HL-60 (cell line): ENCODE measurements around the gene UBE2V1.

ENCODE experiments used
- DNase-seq, 2 experiments: peaks; one replicate each; pipeline ENCODE4 v3.0.0-alpha.2; 2010 to 2020; ENCODE audit warnings: low read depth in 1 of 2, low spot score in 1 of 2
- H3K27ac ChIP-seq: fragments of 250-450 bp; sonication (Bioruptor Pico); replicated peaks from 2 replicates; pipeline ENCODE4 v1.5.1; 2020; ENCODE audit warnings: mild to moderate bottlenecking, moderate library complexity
- H3K27me3 ChIP-seq: fragments of 250-450 bp; sonication (Bioruptor Pico); 2 replicates; pipeline ENCODE4 v1.5.1; 2021; ENCODE audit warnings: mild to moderate bottlenecking, moderate library complexity; ENCODE audit not compliant: insufficient read depth, poor library complexity, severe bottlenecking
- H3K4me3 ChIP-seq: replicated peaks from 2 replicates; pipeline ENCODE4 v1.5.1; 2011; ENCODE audit warnings: mild to moderate bottlenecking, control low read depth, low read length; ENCODE audit not compliant: insufficient read depth
- GABPA ChIP-seq: IDR thresholded peaks from 2 replicates; pipeline ENCODE4 v1.6.1; 2012; ENCODE audit warnings: low read depth
- POLR2AphosphoS5 ChIP-seq: IDR thresholded peaks from 2 replicates; pipeline ENCODE4 v1.6.1; 2012; ENCODE audit warnings: low read depth
- SPI1 ChIP-seq: IDR thresholded peaks from 2 replicates; pipeline ENCODE4 v1.6.1; 2012; ENCODE audit warnings: low read depth, mild to moderate bottlenecking, borderline replicate concordance
- TF ChIP-seq, protein P1 (sequence below): IDR thresholded peaks from 2 replicates; pipeline ENCODE4 v1.6.1; 2012; ENCODE audit warnings: low read depth; ENCODE audit not compliant: insufficient replicate concordance
- TF ChIP-seq, protein P2 (sequence below): IDR thresholded peaks from one replicate; pipeline ENCODE4 v1.5.1; 2011; ENCODE audit warnings: low read length, control low read depth, inconsistent platforms; ENCODE audit not compliant: insufficient read depth

Gene UBE2V1

DNA sequence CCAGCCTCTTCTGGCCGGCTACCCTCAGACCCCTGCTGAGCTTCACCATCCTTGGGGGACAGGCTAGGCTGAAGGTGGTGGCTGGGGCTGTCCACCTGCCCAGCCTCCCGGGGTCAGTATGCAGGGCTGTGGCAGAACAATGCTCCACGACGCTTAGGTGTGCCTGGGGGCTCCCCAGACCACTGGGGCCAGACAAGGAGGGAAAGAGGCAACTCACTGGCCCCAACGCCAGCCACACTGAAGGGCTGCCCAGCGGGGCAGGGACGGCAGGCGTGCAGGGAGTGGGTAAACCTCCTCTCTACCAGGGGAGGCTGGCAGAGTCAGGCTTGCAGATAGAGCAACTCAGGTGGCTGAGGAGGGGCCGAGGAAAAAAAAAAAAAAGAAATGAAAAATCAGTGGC, 11.5 kb upstream of the UBE2V1 start:
- Histone ChIP-seq H3K27ac (no peak overlapping the region), H3K27me3 (no peaks in the 10 kb centered on the region), H3K4me3 (no peak overlapping the region)
- no peak for TF ChIP-seq GABPA
- TF ChIP-seq, protein P1, sequence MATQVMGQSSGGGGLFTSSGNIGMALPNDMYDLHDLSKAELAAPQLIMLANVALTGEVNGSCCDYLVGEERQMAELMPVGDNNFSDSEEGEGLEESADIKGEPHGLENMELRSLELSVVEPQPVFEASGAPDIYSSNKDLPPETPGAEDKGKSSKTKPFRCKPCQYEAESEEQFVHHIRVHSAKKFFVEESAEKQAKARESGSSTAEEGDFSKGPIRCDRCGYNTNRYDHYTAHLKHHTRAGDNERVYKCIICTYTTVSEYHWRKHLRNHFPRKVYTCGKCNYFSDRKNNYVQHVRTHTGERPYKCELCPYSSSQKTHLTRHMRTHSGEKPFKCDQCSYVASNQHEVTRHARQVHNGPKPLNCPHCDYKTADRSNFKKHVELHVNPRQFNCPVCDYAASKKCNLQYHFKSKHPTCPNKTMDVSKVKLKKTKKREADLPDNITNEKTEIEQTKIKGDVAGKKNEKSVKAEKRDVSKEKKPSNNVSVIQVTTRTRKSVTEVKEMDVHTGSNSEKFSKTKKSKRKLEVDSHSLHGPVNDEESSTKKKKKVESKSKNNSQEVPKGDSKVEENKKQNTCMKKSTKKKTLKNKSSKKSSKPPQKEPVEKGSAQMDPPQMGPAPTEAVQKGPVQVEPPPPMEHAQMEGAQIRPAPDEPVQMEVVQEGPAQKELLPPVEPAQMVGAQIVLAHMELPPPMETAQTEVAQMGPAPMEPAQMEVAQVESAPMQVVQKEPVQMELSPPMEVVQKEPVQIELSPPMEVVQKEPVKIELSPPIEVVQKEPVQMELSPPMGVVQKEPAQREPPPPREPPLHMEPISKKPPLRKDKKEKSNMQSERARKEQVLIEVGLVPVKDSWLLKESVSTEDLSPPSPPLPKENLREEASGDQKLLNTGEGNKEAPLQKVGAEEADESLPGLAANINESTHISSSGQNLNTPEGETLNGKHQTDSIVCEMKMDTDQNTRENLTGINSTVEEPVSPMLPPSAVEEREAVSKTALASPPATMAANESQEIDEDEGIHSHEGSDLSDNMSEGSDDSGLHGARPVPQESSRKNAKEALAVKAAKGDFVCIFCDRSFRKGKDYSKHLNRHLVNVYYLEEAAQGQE, result no peak
- TF ChIP-seq SPI1, result no peak
- TF ChIP-seq, protein P2, sequence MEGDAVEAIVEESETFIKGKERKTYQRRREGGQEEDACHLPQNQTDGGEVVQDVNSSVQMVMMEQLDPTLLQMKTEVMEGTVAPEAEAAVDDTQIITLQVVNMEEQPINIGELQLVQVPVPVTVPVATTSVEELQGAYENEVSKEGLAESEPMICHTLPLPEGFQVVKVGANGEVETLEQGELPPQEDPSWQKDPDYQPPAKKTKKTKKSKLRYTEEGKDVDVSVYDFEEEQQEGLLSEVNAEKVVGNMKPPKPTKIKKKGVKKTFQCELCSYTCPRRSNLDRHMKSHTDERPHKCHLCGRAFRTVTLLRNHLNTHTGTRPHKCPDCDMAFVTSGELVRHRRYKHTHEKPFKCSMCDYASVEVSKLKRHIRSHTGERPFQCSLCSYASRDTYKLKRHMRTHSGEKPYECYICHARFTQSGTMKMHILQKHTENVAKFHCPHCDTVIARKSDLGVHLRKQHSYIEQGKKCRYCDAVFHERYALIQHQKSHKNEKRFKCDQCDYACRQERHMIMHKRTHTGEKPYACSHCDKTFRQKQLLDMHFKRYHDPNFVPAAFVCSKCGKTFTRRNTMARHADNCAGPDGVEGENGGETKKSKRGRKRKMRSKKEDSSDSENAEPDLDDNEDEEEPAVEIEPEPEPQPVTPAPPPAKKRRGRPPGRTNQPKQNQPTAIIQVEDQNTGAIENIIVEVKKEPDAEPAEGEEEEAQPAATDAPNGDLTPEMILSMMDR, result no peak
- TF ChIP-seq POLR2AphosphoS5, result no peak
- DNase-seq, result no peak

DNA sequence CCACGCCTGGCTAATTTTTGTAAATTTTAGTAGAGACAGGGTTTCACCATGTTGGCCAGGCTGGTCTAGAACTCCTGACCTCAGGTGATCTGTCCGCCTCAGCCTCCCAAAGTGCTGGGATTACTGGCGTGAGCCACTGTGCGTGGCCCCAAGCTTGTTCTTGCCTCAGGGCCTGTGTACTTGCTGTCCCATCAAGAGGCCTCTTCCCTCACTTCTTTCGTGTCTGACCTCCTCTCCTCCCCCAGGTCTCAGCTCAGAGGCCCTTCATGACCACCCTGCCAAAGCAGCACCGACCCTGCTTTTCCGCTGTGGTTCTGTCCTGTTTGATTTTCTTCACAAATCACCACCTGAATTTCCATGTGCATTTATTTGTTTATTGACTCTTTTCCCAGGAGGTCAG, 10.5 kb upstream of the UBE2V1 start:
- TF ChIP-seq, protein P1, result no peak
- TF ChIP-seq GABPA (no peak), POLR2AphosphoS5 (no peak), SPI1 (no peak)
- TF ChIP-seq, protein P2, result no peak
- H3K4me3 ChIP-seq, result no peak overlapping the region
- H3K27me3 ChIP-seq, result no peaks in the 10 kb centered on the region
- no peak overlapping the region for H3K27ac ChIP-seq
- DNase-seq, result no peak

DNA sequence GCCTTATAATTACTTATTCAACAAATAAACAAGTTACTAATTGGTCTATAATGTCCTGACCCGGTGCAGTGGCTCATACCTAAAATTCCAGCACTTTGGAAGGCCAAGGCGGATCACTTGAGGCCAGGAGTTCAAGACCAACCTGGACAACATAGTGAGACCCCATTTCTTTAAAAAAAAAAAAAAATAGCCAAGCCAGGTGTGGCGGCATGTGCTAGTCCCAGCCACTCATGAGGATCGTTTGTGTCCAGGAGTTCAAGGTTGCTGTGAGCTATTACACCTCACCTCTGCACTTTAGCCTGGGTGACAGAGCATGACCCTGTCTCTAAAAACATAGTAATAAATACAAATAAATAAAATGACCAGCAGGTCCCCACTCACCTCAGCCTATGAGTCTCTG, 9.8 kb upstream of the UBE2V1 start:
- no peak overlapping the region for H3K27ac ChIP-seq
- TF ChIP-seq, protein P2, result no peak
- TF ChIP-seq POLR2AphosphoS5 (no peak), GABPA (no peak), SPI1 (no peak)

DNA sequence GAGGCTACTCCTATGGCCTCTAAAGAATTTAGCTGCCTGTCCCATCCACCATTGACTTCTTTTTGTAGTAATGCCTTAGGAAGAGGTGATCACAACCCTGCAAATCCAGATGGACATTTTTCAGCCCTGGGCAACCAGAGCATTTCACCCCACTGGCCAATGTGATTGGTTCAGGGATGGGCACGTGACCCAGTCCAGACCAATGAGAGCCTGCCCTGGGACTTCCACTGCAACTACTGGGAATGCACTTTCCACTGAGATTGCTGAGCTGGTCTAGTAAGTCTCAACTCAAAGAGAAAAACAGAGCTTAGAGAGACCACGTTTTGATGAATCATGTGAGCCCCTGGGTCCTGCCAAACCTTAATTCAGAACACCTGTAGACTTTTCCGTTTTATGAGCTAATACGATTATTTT, 8.9 kb upstream of the UBE2V1 start:
- DNase-seq, result no peak
- TF ChIP-seq SPI1, result no peak
- TF ChIP-seq GABPA, result no peak
- TF ChIP-seq, protein P2, result no peak
- TF ChIP-seq, protein P1, result no peak
- no peak for TF ChIP-seq POLR2AphosphoS5
- no peak overlapping the region for H3K27ac ChIP-seq

More for the DNA sequence above, 9.8 kb upstream of the UBE2V1 start:
- H3K27me3 ChIP-seq, result no peaks in the 10 kb centered on the region
- DNase-seq, result no peak
- H3K4me3 ChIP-seq, result no peak overlapping the region

More for the DNA sequence above, 8.9 kb upstream of the UBE2V1 start:
- no peaks in the 10 kb centered on the region for H3K27me3 ChIP-seq
- H3K4me3 ChIP-seq, result no peak overlapping the region
